ENCODE data around the gene PLPPR1. TPM values are rescaled to one million over a fixed set of nuclear protein-coding genes. Genes with fewer than 3 reads are reported as not detected.

Gene PLPPR1
- total RNA-seq, 4 donors from 2014 or later = 0.27 to 0.42 TPM; not detected in 2

GRCh38 chr9:101025940-101026339 lies 2.6 kb upstream of the PLPPR1 start:
- Histone ChIP-seq H3K27me3 (peaks cover 52% of the 10 kb centered on the region), H3K9me3 (no peaks in the 10 kb centered on the region), H3K4me1 (peaks cover 0 to 17% (median 0%) of the 10 kb centered on the region in 3 donors), H3K4me3 (no peak overlapping the region), H3K36me3 (no peaks in the 10 kb centered on the region), H3K27ac (no peak overlapping the region)
- ATAC-seq = no peak
- TF ChIP-seq EP300 (IDR thresholded peaks at IDR 0.05) = no peak
- TF ChIP-seq, protein P1, sequence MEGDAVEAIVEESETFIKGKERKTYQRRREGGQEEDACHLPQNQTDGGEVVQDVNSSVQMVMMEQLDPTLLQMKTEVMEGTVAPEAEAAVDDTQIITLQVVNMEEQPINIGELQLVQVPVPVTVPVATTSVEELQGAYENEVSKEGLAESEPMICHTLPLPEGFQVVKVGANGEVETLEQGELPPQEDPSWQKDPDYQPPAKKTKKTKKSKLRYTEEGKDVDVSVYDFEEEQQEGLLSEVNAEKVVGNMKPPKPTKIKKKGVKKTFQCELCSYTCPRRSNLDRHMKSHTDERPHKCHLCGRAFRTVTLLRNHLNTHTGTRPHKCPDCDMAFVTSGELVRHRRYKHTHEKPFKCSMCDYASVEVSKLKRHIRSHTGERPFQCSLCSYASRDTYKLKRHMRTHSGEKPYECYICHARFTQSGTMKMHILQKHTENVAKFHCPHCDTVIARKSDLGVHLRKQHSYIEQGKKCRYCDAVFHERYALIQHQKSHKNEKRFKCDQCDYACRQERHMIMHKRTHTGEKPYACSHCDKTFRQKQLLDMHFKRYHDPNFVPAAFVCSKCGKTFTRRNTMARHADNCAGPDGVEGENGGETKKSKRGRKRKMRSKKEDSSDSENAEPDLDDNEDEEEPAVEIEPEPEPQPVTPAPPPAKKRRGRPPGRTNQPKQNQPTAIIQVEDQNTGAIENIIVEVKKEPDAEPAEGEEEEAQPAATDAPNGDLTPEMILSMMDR (IDR thresholded peaks at IDR 0.05) = no peak
- no peak for TF ChIP-seq POLR2AphosphoS5 (IDR thresholded peaks at IDR 0.05)
- TF ChIP-seq POLR2A (IDR thresholded peaks at IDR 0.05) = no peak
- 64 to 69% methylated on average over 2 of the region's 2 CpGs for WGBS, 2 donors (ENCODE audit: low coverage in 1 of 2)

DNA sequence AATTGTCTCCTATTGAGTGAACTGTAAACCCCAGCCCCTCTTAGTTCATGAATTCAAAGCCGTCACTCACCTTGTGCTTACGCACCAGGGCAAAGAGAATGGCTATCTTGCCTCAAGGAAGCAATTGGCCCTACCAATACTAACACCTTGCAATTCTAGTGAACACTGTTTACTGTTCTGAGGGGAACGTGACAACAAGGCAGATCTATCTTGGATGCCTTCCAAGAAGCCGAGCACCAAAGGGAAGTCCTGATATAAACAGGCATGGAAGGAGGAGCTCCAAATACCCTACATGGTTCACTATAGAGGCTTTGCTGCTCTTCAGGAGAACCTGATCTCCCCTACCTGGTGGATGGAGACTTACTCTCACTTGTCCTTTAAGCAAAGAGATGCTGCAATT lies 1.7 kb upstream of the PLPPR1 start:
- Histone ChIP-seq H3K36me3 (no peaks in the 10 kb centered on the region), H3K9me3 (no peaks in the 10 kb centered on the region), H3K27me3 (peaks cover 55% of the 10 kb centered on the region), H3K4me1 (peaks cover 0 to 17% (median 0%) of the 10 kb centered on the region in 3 donors), H3K4me3 (no peak overlapping the region), H3K27ac (no peak overlapping the region)
- ATAC-seq = no peak
- 0 to 6% methylated on average over 1 to 2 of the region's 4 CpGs for WGBS, 2 donors (ENCODE audit: low coverage in 1 of 2)
- no peak for TF ChIP-seq POLR2AphosphoS5 (IDR thresholded peaks at IDR 0.05)
- TF ChIP-seq POLR2A (IDR thresholded peaks at IDR 0.05) = no peak
- no peak for TF ChIP-seq EP300 (IDR thresholded peaks at IDR 0.05)
- TF ChIP-seq, protein P1 (IDR thresholded peaks at IDR 0.05) = no peak

DNA sequence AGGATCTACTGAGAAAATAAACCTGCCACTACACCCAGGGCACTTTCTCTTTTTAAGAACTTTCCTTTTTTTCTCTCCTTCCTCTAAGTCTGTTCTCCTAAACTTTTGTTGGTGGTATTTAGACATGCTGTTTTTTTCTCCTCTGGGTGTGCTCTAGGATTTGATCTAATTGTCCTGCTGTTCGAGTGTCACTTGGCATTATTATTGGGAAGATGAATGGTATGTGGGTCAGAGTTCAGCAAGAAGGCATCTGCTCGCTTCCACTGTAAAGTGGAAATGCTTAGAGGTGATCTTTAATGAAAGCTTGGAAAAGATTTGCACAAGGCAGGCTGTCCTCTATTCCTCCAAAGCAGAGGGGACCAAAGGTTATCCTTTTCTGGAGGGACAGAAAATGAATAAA lies 1.3 kb upstream of the PLPPR1 start:
- H3K4me3 ChIP-seq = no peak overlapping the region

GRCh38 chr9:101027733-101028345 lies 688 bp upstream of the PLPPR1 start:
- no peak overlapping the region for H3K27ac ChIP-seq
- 15% methylated on average over 12 of the region's 12 CpGs; no CpG with 5 or more reads in 1 of the 2 donors for WGBS, 2 donors (ENCODE audit: low coverage in 1 of 2)
- no peak for TF ChIP-seq POLR2AphosphoS5 (IDR thresholded peaks at IDR 0.05)
- no peak for TF ChIP-seq EP300 (IDR thresholded peaks at IDR 0.05)
- TF ChIP-seq, protein P1 (IDR thresholded peaks at IDR 0.05) = no peak
- TF ChIP-seq POLR2A (IDR thresholded peaks at IDR 0.05) = no peak
- ATAC-seq = no peak
- no peaks in the 10 kb centered on the region for H3K9me3 ChIP-seq
- H3K4me1 ChIP-seq = peaks cover 0 to 17% (median 0%) of the 10 kb centered on the region in 3 donors
- no peaks in the 10 kb centered on the region for H3K36me3 ChIP-seq
- H3K27me3 ChIP-seq = peaks cover 57% of the 10 kb centered on the region
- H3K4me3 ChIP-seq = peak overlapping the region in 1 of 2 donors; percentile 46

More for the DNA sequence above, 1.3 kb upstream of the PLPPR1 start:
- H3K36me3 ChIP-seq = no peaks in the 10 kb centered on the region
- 20 to 25% methylated on average over 1 to 2 of the region's 2 CpGs for WGBS, 2 donors (ENCODE audit: low coverage in 1 of 2)
- H3K9me3 ChIP-seq = no peaks in the 10 kb centered on the region
- TF ChIP-seq EP300 (IDR thresholded peaks at IDR 0.05) (no peak), POLR2AphosphoS5 (IDR thresholded peaks at IDR 0.05) (no peak), POLR2A (IDR thresholded peaks at IDR 0.05) (no peak)
- TF ChIP-seq, protein P1 (IDR thresholded peaks at IDR 0.05) = no peak
- no peak for ATAC-seq
- peaks cover 59% of the 10 kb centered on the region for H3K27me3 ChIP-seq
- peaks cover 0 to 17% (median 0%) of the 10 kb centered on the region in 3 donors for H3K4me1 ChIP-seq
- no peak overlapping the region for H3K27ac ChIP-seq

All from gastroesophageal sphincter (tissue), 4 donors.